ENCODE results near the gene VPS25. TPM values are rescaled to one million over a fixed set of nuclear protein-coding genes. Genes with fewer than 3 reads are reported as not detected.

The VPS25 gene
- total RNA-seq, 1 experiment from 2014 or later, result 37.7 TPM

- ATAC-seq (no peak), DNase-seq (ENCODE audit: low read depth, low spot score) (no peak)
- Histone ChIP-seq H3K27me3 (ENCODE audit: control insufficient read depth, insufficient read depth, low read length) (no peaks in the 10 kb centered on the region), H3K9me3 (ENCODE audit: control insufficient read depth, insufficient read depth, low read depth, low read length) (no peaks in the 10 kb centered on the region), H3K4me1 (ENCODE audit: control insufficient read depth, insufficient read depth, low read length) (no peaks in the 10 kb centered on the region), H3K36me3 (ENCODE audit: control insufficient read depth, insufficient read depth, low read length) (no peaks in the 10 kb centered on the region), H3K27ac (ENCODE audit: low read length) (no peak overlapping the region), H3K4me3 (ENCODE audit: low read depth in 2 of 2, low read length in 2 of 2) (no peak overlapping the region)
- in situ Hi-C loops (cut with HindIII; ENCODE audit: low pct_unique_long_range_greater_than_20kb, low sequenced_read_pairs), result no loop called here
- intact Hi-C loops (cut with micrococcal nuclease; ENCODE audit: unreplicated experiment), result no loop called here
- BruUV-seq (replicated peaks), result no TSS peak
- CTCF ChIA-PET, result no interaction called here
- TF ChIP-seq REST (IDR thresholded peaks at IDR 0.05; ENCODE audit: insufficient read depth in 1 of 2, low read depth in 2 of 2, low read length in 1 of 2), result no peak
- no peak for TF ChIP-seq SIN3A (IDR thresholded peaks at IDR 0.05; ENCODE audit: borderline replicate concordance, insufficient read depth, low read depth, low read length)
- no peak for TF ChIP-seq TCF7L2 (IDR thresholded peaks at IDR 0.05; ENCODE audit: low read depth, low read length)
- TF ChIP-seq CTCF (IDR thresholded peaks at IDR 0.05), result no peak
- no peak for TF ChIP-seq POLR2AphosphoS5 (IDR thresholded peaks at IDR 0.05; ENCODE audit: low read depth, low read length)
- POLR2A ChIA-PET, result no interaction called here
These were observed 21.6 kb upstream of the VPS25 start for GRCh38 chr17:42751628-42752027.

- intact Hi-C loops (cut with micrococcal nuclease; ENCODE audit: unreplicated experiment) (no loop called here), in situ Hi-C loops (cut with HindIII; ENCODE audit: low pct_unique_long_range_greater_than_20kb, low sequenced_read_pairs) (no loop called here)
- DNase-seq (ENCODE audit: low read depth, low spot score), result no peak
- POLR2A ChIA-PET, result no interaction called here
- no peak overlapping the region for H3K4me3 ChIP-seq (ENCODE audit: low read depth in 2 of 2, low read length in 2 of 2)
- no peaks in the 10 kb centered on the region for H3K27me3 ChIP-seq (ENCODE audit: control insufficient read depth, insufficient read depth, low read length)
- H3K9me3 ChIP-seq (ENCODE audit: control insufficient read depth, insufficient read depth, low read depth, low read length), result no peaks in the 10 kb centered on the region
- no peak overlapping the region for H3K27ac ChIP-seq (ENCODE audit: low read length)
- TF ChIP-seq TCF7L2 (IDR thresholded peaks at IDR 0.05; ENCODE audit: low read depth, low read length) (no peak), POLR2AphosphoS5 (IDR thresholded peaks at IDR 0.05; ENCODE audit: low read depth, low read length) (no peak), CTCF (IDR thresholded peaks at IDR 0.05) (no peak), REST (IDR thresholded peaks at IDR 0.05; ENCODE audit: insufficient read depth in 1 of 2, low read depth in 2 of 2, low read length in 1 of 2) (no peak), SIN3A (IDR thresholded peaks at IDR 0.05; ENCODE audit: borderline replicate concordance, insufficient read depth, low read depth, low read length) (no peak)
- CTCF ChIA-PET, result no interaction called here
- H3K4me1 ChIP-seq (ENCODE audit: control insufficient read depth, insufficient read depth, low read length), result no peaks in the 10 kb centered on the region
- no peak for ATAC-seq
- BruUV-seq (replicated peaks), result no TSS peak
- H3K36me3 ChIP-seq (ENCODE audit: control insufficient read depth, insufficient read depth, low read length), result no peaks in the 10 kb centered on the region
These were observed 18.5 kb upstream of the VPS25 start for GRCh38 chr17:42754782-42755181.

All from Panc1 (cell line).